ENCODE data around the gene PRDM12.
"Not testable (repeated sequence)": the region's sequence is repeated elsewhere in the genome, so short reads cannot be mapped to it uniquely, and the experiment has no call there.

PRDM12 gene

GRCh38 chr9:130685104-130685503 lies 20.7 kb downstream of the PRDM12 start (continued):
- TF ChIP-seq TRIM28 (IDR thresholded peaks at IDR 0.05; ENCODE audit: borderline replicate concordance, low read length) (peak; percentile 73; the same call in 1 of the 2 replicates), PRDM4 (tag by site-specific recombination; IDR thresholded peaks at IDR 0.05) (no peak), ZNF2 (tag by site-specific recombination; IDR thresholded peaks at IDR 0.05) (no peak), ZNF404 (tag by site-specific recombination; IDR thresholded peaks at IDR 0.05) (no peak), ZNF362 (tag by site-specific recombination; IDR thresholded peaks at IDR 0.05) (no peak), ZNF398 (tag by site-specific recombination; IDR thresholded peaks at IDR 0.05) (no peak), SETDB1 (IDR thresholded peaks at IDR 0.05; ENCODE audit: insufficient read length, low read length) (peak; percentile 85), ZNF157 (tag by site-specific recombination; IDR thresholded peaks at IDR 0.05) (no peak), ZNF610 (tag by site-specific recombination; IDR thresholded peaks at IDR 0.05; ENCODE audit: borderline replicate concordance) (no peak), ZNF658 (tag by site-specific recombination; IDR thresholded peaks at IDR 0.05) (no peak)

GRCh38 chr9:130685945-130686344 lies 21.6 kb downstream of the PRDM12 start:
- not testable (repeated sequence) for H3K4me3 ChIP-seq (ENCODE audit: low read depth, low read length); H3K36me3 ChIP-seq (ENCODE audit: control insufficient read depth in 2 of 2, insufficient read depth in 1 of 2, low read length in 2 of 2); H3K4me1 ChIP-seq (ENCODE audit: control insufficient read depth, insufficient read depth, low read length); H3K27ac ChIP-seq (ENCODE audit: extremely low read depth, low read depth, low read length); H3K9me3 ChIP-seq (ENCODE audit: control insufficient read depth, insufficient read depth, low read depth, low read length)
- POLR2A ChIA-PET: interaction anchor here (0.8 kb wide), 1 partner anchor 8 kb away, joined by 4 read pairs; the partner anchor contains the start of gene EXOSC2
- CTCF ChIA-PET: interaction anchor here (0.5 to 15.8 kb wide), 8 partner anchors 15 to 1472 kb away, joined by 3 to 305 read pairs (median 4); no protein-coding TSS in a partner anchor

- H3K4me1 ChIP-seq (ENCODE audit: control insufficient read depth, insufficient read depth, low read length): no peaks in the 10 kb centered on the region
- POLR2A ChIA-PET: interaction anchor here (0.7 kb wide), 1 partner anchor 152 kb away, joined by 7 read pairs; no protein-coding TSS in a partner anchor
- no peaks in the 10 kb centered on the region for H3K9me3 ChIP-seq (ENCODE audit: control insufficient read depth, insufficient read depth, low read depth, low read length)
- no peak overlapping the region for H3K27ac ChIP-seq (ENCODE audit: extremely low read depth, low read depth, low read length)
- TF ChIP-seq ZNF335 (tag by site-specific recombination; conservative IDR thresholded peaks at IDR 0.05) (peak; percentile 95), ZNF302 (tag by site-specific recombination; IDR thresholded peaks at IDR 0.05; ENCODE audit: low read depth) (no peak)
- CTCF ChIA-PET: interaction anchor here (1.1 to 15.8 kb wide), 3 partner anchors 13 to 223 kb away, joined by 3 to 305 read pairs (median 46); no protein-coding TSS in a partner anchor
- H3K36me3 ChIP-seq (ENCODE audit: control insufficient read depth in 2 of 2, insufficient read depth in 1 of 2, low read length in 2 of 2): no peaks in the 10 kb centered on the region
- H3K4me3 ChIP-seq (ENCODE audit: low read depth, low read length): no peak overlapping the region
Measured at GRCh38 chr9:130687615-130688014, 23.2 kb downstream of the PRDM12 start.

DNA sequence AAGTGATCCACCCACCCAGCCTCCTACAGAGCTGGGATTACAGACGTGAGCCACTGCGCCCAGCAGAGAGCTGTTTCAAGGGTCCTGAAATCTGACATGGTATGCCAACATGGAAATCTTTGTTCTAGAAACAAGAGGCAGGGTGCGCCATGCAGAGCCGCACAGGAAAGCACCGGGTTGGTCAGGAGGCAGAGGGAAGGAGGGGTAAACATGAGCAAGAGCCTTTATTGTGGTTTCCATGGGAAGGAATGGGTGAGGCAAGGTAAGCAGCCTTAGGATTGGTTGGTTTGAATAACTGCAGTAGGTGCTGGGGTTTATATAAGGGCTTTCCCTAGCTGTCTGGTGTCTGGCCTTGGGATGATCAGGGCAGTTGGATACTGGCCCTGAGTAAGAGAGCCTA lies 23.7 kb downstream of the PRDM12 start:
- Histone ChIP-seq H3K9me3 (ENCODE audit: control insufficient read depth, insufficient read depth, low read depth, low read length) (no peaks in the 10 kb centered on the region), H3K27ac (ENCODE audit: extremely low read depth, low read depth, low read length) (no peak overlapping the region), H3K4me1 (ENCODE audit: control insufficient read depth, insufficient read depth, low read length) (no peaks in the 10 kb centered on the region), H3K36me3 (ENCODE audit: control insufficient read depth in 2 of 2, insufficient read depth in 1 of 2, low read length in 2 of 2) (no peaks in the 10 kb centered on the region), H3K4me3 (ENCODE audit: low read depth, low read length) (no peak overlapping the region)
- TF ChIP-seq ZNF768 (tag by site-specific recombination; IDR thresholded peaks at IDR 0.05): no peak
- TF ChIP-seq ZNF530 (tag by site-specific recombination; IDR thresholded peaks at IDR 0.05; ENCODE audit: low read depth): no peak
- TF ChIP-seq, protein P1, sequence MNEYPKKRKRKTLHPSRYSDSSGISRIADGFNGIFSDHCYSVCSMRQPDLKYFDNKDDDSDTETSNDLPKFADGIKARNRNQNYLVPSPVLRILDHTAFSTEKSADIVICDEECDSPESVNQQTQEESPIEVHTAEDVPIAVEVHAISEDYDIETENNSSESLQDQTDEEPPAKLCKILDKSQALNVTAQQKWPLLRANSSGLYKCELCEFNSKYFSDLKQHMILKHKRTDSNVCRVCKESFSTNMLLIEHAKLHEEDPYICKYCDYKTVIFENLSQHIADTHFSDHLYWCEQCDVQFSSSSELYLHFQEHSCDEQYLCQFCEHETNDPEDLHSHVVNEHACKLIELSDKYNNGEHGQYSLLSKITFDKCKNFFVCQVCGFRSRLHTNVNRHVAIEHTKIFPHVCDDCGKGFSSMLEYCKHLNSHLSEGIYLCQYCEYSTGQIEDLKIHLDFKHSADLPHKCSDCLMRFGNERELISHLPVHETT (tag by site-specific recombination; IDR thresholded peaks at IDR 0.05): no peak
- no peak for TF ChIP-seq ZBTB21 (tag by site-specific recombination; IDR thresholded peaks at IDR 0.05)
- TF ChIP-seq OVOL3 (tag by site-specific recombination; IDR thresholded peaks at IDR 0.05): no peak
- TF ChIP-seq SP2 (tag by site-specific recombination; IDR thresholded peaks at IDR 0.05): no peak
- no peak for TF ChIP-seq ZNF174 (tag by site-specific recombination; IDR thresholded peaks at IDR 0.05)
- ChIA-PET CTCF (interaction anchor here (1.1 to 15.8 kb wide), 3 partner anchors 19 to 224 kb away, joined by 3 to 305 read pairs (median 6); no protein-coding TSS in a partner anchor), POLR2A (no interaction called here)

All from HEK293 (cell line).